HCT116 (cell line): ENCODE data around the gene LRFN3.

Experiments
- CEBPB ChIP-seq: IDR thresholded peaks from 2 replicates; pipeline ENCODE4 v1.6.1; 2012; ENCODE audit warnings: low read depth
- ELF1 ChIP-seq: IDR thresholded peaks from 2 replicates; pipeline ENCODE4 v1.6.1; 2012; ENCODE audit warnings: low read depth, borderline replicate concordance
- JUND ChIP-seq: IDR thresholded peaks from 2 replicates; pipeline ENCODE4 v1.6.1; 2012
- POLR2A ChIP-seq: IDR thresholded peaks from 2 replicates; pipeline ENCODE4 v1.7.0; 2011; ENCODE audit warnings: borderline replicate concordance; ENCODE audit not compliant: insufficient read depth, insufficient read length; ENCODE audit errors: extremely low read depth
- POLR2AphosphoS5 ChIP-seq: IDR thresholded peaks from 2 replicates; pipeline ENCODE4 v1.6.1; 2011; ENCODE audit warnings: mild to moderate bottlenecking, low read depth, low read length, moderate library complexity
- SIN3A ChIP-seq: IDR thresholded peaks from 2 replicates; pipeline ENCODE4 v1.6.1; 2012; ENCODE audit warnings: low read depth
- TCF7L2 ChIP-seq: IDR thresholded peaks from 2 replicates; pipeline ENCODE4 v1.7.0; 2011; ENCODE audit warnings: borderline replicate concordance, inconsistent platforms; ENCODE audit not compliant: insufficient read depth, insufficient read length; ENCODE audit errors: extremely low read depth
- ZNF274 ChIP-seq: fragments of 200-500 bp; sonication (Bioruptor generic); IDR thresholded peaks from 2 replicates; pipeline ENCODE4 v1.6.1; 2014; ENCODE audit warnings: mild to moderate bottlenecking, low read depth, low read length, inconsistent platforms
- TF ChIP-seq, protein P1 (sequence below), 3 experiments: fragments of 200-600 bp in 1 of 3; sonication (generic) in 1 of 3; IDR thresholded peaks in 2 of 3; conservative IDR thresholded peaks in 1 of 3; 2 replicates each; pipeline ENCODE4 v1.5.1; 2012 to 2017; ENCODE audit warnings: low read depth in 2 of 3, low read length in 2 of 3, antibody characterized with exemption in 1 of 3, borderline replicate concordance in 1 of 3, control low read depth in 1 of 3, mild to moderate bottlenecking in 1 of 3, mixed read lengths in 1 of 3, mixed run types in 1 of 3, moderate library complexity in 1 of 3; ENCODE audit not compliant: insufficient read depth in 1 of 3
- TF ChIP-seq, protein P2 (sequence below): IDR thresholded peaks from 2 replicates; pipeline ENCODE4 v1.6.1; 2012
- TF ChIP-seq, protein P3 (sequence below): IDR thresholded peaks from 2 replicates; pipeline ENCODE4 v1.6.1; 2012; ENCODE audit warnings: low read depth

- TF ChIP-seq JUND = no peak
- TF ChIP-seq SIN3A = no peak
- TF ChIP-seq, protein P1, sequence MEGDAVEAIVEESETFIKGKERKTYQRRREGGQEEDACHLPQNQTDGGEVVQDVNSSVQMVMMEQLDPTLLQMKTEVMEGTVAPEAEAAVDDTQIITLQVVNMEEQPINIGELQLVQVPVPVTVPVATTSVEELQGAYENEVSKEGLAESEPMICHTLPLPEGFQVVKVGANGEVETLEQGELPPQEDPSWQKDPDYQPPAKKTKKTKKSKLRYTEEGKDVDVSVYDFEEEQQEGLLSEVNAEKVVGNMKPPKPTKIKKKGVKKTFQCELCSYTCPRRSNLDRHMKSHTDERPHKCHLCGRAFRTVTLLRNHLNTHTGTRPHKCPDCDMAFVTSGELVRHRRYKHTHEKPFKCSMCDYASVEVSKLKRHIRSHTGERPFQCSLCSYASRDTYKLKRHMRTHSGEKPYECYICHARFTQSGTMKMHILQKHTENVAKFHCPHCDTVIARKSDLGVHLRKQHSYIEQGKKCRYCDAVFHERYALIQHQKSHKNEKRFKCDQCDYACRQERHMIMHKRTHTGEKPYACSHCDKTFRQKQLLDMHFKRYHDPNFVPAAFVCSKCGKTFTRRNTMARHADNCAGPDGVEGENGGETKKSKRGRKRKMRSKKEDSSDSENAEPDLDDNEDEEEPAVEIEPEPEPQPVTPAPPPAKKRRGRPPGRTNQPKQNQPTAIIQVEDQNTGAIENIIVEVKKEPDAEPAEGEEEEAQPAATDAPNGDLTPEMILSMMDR (IDR thresholded peaks at IDR 0.05 in 2 of 3, conservative IDR thresholded peaks at IDR 0.05 in 1 of 3; ENCODE audit: borderline replicate concordance in 1 of 3, insufficient read depth in 1 of 3, low read depth in 2 of 3, low read length in 2 of 3) = peak; percentile 41 to 43 (median 42); a peak in 5 of 6 replicates
- TF ChIP-seq TCF7L2 = no peak
- TF ChIP-seq CEBPB = no peak
- TF ChIP-seq, protein P2, sequence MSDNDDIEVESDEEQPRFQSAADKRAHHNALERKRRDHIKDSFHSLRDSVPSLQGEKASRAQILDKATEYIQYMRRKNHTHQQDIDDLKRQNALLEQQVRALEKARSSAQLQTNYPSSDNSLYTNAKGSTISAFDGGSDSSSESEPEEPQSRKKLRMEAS = no peak; the same call in 1 of the 2 replicates
- TF ChIP-seq ZNF274 = no peak
- no peak for TF ChIP-seq ELF1
- TF ChIP-seq, protein P3, sequence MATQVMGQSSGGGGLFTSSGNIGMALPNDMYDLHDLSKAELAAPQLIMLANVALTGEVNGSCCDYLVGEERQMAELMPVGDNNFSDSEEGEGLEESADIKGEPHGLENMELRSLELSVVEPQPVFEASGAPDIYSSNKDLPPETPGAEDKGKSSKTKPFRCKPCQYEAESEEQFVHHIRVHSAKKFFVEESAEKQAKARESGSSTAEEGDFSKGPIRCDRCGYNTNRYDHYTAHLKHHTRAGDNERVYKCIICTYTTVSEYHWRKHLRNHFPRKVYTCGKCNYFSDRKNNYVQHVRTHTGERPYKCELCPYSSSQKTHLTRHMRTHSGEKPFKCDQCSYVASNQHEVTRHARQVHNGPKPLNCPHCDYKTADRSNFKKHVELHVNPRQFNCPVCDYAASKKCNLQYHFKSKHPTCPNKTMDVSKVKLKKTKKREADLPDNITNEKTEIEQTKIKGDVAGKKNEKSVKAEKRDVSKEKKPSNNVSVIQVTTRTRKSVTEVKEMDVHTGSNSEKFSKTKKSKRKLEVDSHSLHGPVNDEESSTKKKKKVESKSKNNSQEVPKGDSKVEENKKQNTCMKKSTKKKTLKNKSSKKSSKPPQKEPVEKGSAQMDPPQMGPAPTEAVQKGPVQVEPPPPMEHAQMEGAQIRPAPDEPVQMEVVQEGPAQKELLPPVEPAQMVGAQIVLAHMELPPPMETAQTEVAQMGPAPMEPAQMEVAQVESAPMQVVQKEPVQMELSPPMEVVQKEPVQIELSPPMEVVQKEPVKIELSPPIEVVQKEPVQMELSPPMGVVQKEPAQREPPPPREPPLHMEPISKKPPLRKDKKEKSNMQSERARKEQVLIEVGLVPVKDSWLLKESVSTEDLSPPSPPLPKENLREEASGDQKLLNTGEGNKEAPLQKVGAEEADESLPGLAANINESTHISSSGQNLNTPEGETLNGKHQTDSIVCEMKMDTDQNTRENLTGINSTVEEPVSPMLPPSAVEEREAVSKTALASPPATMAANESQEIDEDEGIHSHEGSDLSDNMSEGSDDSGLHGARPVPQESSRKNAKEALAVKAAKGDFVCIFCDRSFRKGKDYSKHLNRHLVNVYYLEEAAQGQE = no peak
- TF ChIP-seq POLR2AphosphoS5 = no peak
- TF ChIP-seq POLR2A = no peak
These were observed 23.1 kb downstream of the LRFN3 start for GRCh38 chr19:35959040-35959967.
